ENCODE data around the gene ARPC2. TPM values are rescaled to one million over a fixed set of nuclear protein-coding genes. Genes with fewer than 3 reads are reported as not detected.

ARPC2 gene
- total and polyA plus RNA-seq, 2 of the 13 experiments (the other 11 are each of a cell fraction or from before 2014, with no cell fraction given) = 168 to 303 TPM

GRCh38 chr2:218291318-218292047 lies 74.5 kb downstream of the ARPC2 start (continued):
- TF ChIP-seq ZNF646 (CRISPR knock-in tag; IDR thresholded peaks at IDR 0.05) = no peak
- no peak for TF ChIP-seq ZFY (CRISPR knock-in tag; IDR thresholded peaks at IDR 0.05)
- TF ChIP-seq ZNF205 (CRISPR knock-in tag; IDR thresholded peaks at IDR 0.05) = no peak
- TF ChIP-seq CEBPB (IDR thresholded peaks at IDR 0.05; ENCODE audit: borderline replicate concordance, low read depth, low read length) = no peak
- no peak for TF ChIP-seq ETS1 (CRISPR knock-in tag; IDR thresholded peaks at IDR 0.05)
- no peak for TF ChIP-seq KDM3A (CRISPR knock-in tag; IDR thresholded peaks at IDR 0.05; ENCODE audit: low read depth)
- TF ChIP-seq HNRNPLL (IDR thresholded peaks at IDR 0.05; ENCODE audit: low read depth, low read length, poor library complexity, severe bottlenecking) = no peak
- TF ChIP-seq MED1 (CRISPR knock-in tag; IDR thresholded peaks at IDR 0.05) = no peak
- no peak for TF ChIP-seq ESRRA (CRISPR knock-in tag; IDR thresholded peaks at IDR 0.05; ENCODE audit: low read depth)
- no peak for TF ChIP-seq ZBED4 (CRISPR knock-in tag; IDR thresholded peaks at IDR 0.05; ENCODE audit: borderline replicate concordance)
- no peak for TF ChIP-seq ATF1 (CRISPR knock-in tag; IDR thresholded peaks at IDR 0.05)
- TF ChIP-seq ZBTB39 (CRISPR knock-in tag; IDR thresholded peaks at IDR 0.05) = no peak
- no peak for TF ChIP-seq PBX2 (CRISPR knock-in tag; IDR thresholded peaks at IDR 0.05)
- no peak for TF ChIP-seq U2AF2 (IDR thresholded peaks at IDR 0.05; ENCODE audit: low read depth, low read length)
